ENCODE data around the gene AMMECR1L.
"Not testable (repeated sequence)": the region's sequence is repeated elsewhere in the genome, so short reads cannot be mapped to it uniquely, and the experiment has no call there.

AMMECR1L gene

GRCh38 chr2:127907733-127908400 is 22.1 kb upstream of the AMMECR1L start:
- H3K27ac ChIP-seq (ENCODE audit: low read depth, low read length); H3K27me3 ChIP-seq (ENCODE audit: control insufficient read depth, insufficient read depth, low read length); H3K9ac ChIP-seq (ENCODE audit: low read depth, low read length); H3K9me3 ChIP-seq (ENCODE audit: control insufficient read depth, insufficient read depth, low read length); H3K4me3 ChIP-seq (ENCODE audit: low read depth, low read length); H3K36me3 ChIP-seq (ENCODE audit: control insufficient read depth, insufficient read depth, low read length); H3K4me1 ChIP-seq (ENCODE audit: control insufficient read depth, insufficient read depth, low read length): not testable (repeated sequence)

DNA sequence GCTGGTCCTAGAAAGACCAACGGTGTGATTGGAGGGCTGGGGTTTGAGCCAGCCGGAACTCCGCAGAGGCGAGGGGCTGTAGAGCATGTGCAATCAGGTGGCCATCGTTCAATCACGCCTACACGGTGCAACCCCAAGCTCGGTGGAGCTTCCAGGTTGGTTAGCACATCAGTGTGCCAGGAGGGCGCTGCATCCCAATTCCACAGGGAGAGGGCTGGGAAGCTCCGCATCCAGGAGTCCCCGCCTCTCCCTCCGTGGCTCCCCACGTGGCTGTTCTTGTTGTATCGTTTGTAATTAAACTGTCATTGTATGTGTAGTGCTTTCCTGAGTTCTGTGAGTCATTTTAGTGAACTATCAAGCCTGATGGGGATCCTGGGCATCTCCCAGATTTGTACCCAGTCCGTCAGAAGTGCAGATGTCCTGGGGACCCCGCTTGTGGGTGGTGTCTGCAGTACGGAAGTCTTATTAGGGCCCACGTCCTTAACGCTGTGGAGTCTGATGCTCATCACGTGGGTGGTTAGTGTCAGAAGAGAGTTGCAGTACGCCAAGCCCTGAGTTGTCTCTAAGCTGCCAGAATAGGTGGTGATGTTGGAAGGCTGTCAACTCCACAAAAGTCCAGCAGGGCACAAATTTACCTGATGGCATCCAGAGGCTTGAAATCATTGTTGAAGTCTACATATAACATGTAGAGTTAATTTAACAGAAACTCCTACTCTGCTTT is 20.6 kb upstream of the AMMECR1L start:
- H3K27ac ChIP-seq (ENCODE audit: low read depth, low read length) = no peak overlapping the region
- H3K36me3 ChIP-seq (ENCODE audit: control insufficient read depth, insufficient read depth, low read length) = no peaks in the 10 kb centered on the region
- no peak overlapping the region for H3K9ac ChIP-seq (ENCODE audit: low read depth, low read length)
- no peak overlapping the region for H3K4me3 ChIP-seq (ENCODE audit: low read depth, low read length)
- no peaks in the 10 kb centered on the region for H3K4me1 ChIP-seq (ENCODE audit: control insufficient read depth, insufficient read depth, low read length)
- no peaks in the 10 kb centered on the region for H3K9me3 ChIP-seq (ENCODE audit: control insufficient read depth, insufficient read depth, low read length)
- H3K27me3 ChIP-seq (ENCODE audit: control insufficient read depth, insufficient read depth, low read length) = no peaks in the 10 kb centered on the region

- Histone ChIP-seq H3K9me3 (ENCODE audit: control insufficient read depth, insufficient read depth, low read length) (no peaks in the 10 kb centered on the region; the same call in 1 of the 2 replicates), H3K9ac (ENCODE audit: low read depth, low read length) (no peak overlapping the region), H3K36me3 (ENCODE audit: control insufficient read depth, insufficient read depth, low read length) (no peaks in the 10 kb centered on the region), H3K27ac (ENCODE audit: low read depth, low read length) (no peak overlapping the region), H3K4me3 (ENCODE audit: low read depth, low read length) (no peak overlapping the region), H3K4me1 (ENCODE audit: control insufficient read depth, insufficient read depth, low read length) (no peaks in the 10 kb centered on the region), H3K27me3 (ENCODE audit: control insufficient read depth, insufficient read depth, low read length) (no peaks in the 10 kb centered on the region)
Measured at GRCh38 chr2:127901339-127902056, 15.7 kb upstream of the AMMECR1L start.

DNA sequence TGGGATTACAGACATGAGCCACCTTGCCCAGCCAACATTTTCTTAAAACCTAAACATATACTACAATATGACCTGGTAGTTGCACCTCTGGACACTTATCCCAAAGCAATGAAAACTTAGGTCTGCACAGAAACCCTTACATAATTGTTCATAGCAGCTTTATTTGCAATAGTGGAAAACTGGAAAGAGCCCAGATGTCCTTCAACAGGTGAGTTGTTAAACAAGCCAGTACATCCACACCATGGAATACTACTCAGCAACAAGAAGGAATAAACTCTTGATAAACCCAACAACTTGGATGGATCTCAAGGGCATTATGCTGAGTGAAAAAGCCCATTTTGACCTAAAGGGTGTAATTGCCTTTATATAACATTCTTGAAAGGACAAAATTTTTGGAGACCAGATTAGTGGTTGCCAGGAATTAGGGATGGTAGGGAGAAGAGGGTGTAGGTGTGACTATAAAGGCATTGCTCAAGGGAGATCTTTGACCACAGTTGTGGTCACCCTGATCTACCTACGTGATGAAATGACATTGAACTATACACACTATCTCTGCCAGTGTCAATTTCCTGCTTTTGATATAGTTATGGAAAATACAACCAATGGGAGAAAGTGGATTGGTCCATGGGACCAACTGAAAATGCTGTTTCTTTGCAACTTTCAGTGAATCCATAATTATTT is 11.9 kb upstream of the AMMECR1L start:
- Histone ChIP-seq H3K9me3 (ENCODE audit: control insufficient read depth, insufficient read depth, low read length) (no peaks in the 10 kb centered on the region; the same call in 1 of the 2 replicates), H3K36me3 (ENCODE audit: control insufficient read depth, insufficient read depth, low read length) (no peaks in the 10 kb centered on the region), H3K27ac (ENCODE audit: low read depth, low read length) (no peak overlapping the region), H3K4me1 (ENCODE audit: control insufficient read depth, insufficient read depth, low read length) (0 out of 2 replicates have a peak, but pooled peaks cover 5% of the 10 kb centered on the region), H3K4me3 (ENCODE audit: low read depth, low read length) (no peak overlapping the region), H3K27me3 (ENCODE audit: control insufficient read depth, insufficient read depth, low read length) (no peaks in the 10 kb centered on the region), H3K9ac (ENCODE audit: low read depth, low read length) (no peak overlapping the region)

GRCh38 chr2:127893494-127893893 is 7.7 kb upstream of the AMMECR1L start:
- Histone ChIP-seq H3K9ac (ENCODE audit: low read depth, low read length) (no peak overlapping the region), H3K27ac (ENCODE audit: low read depth, low read length) (no peak overlapping the region), H3K4me1 (ENCODE audit: control insufficient read depth, insufficient read depth, low read length) (peaks cover 11% of the 10 kb centered on the region), H3K36me3 (ENCODE audit: control insufficient read depth, insufficient read depth, low read length) (no peaks in the 10 kb centered on the region), H3K9me3 (ENCODE audit: control insufficient read depth, insufficient read depth, low read length) (no peaks in the 10 kb centered on the region; the same call in 1 of the 2 replicates), H3K27me3 (ENCODE audit: control insufficient read depth, insufficient read depth, low read length) (no peaks in the 10 kb centered on the region), H3K4me3 (ENCODE audit: low read depth, low read length) (no peak overlapping the region)

DNA sequence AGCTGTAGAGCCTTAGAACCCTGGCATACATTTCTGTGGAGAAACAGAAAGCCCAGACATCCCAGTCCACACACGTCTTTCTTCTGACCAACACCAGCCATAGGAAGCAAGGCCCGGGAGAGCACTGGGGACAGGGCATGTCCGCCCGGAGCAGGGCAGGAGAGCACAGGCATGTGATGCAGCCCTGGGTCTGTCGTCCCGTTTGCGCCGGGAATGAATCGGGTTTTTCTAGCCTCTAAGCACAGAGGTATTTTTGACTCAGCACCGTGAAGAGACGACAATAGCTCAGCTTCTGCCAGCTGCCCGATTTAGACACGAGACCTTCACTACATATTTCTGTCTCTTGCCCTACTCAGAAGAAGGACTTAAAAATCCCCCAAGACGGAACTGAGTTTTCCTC is 7.3 kb upstream of the AMMECR1L start:
- Histone ChIP-seq H3K9me3 (ENCODE audit: control insufficient read depth, insufficient read depth, low read length) (no peaks in the 10 kb centered on the region; the same call in 1 of the 2 replicates), H3K27ac (ENCODE audit: low read depth, low read length) (no peak overlapping the region), H3K4me3 (ENCODE audit: low read depth, low read length) (no peak overlapping the region), H3K27me3 (ENCODE audit: control insufficient read depth, insufficient read depth, low read length) (no peaks in the 10 kb centered on the region), H3K4me1 (ENCODE audit: control insufficient read depth, insufficient read depth, low read length) (peaks cover 11% of the 10 kb centered on the region), H3K9ac (ENCODE audit: low read depth, low read length) (no peak overlapping the region), H3K36me3 (ENCODE audit: control insufficient read depth, insufficient read depth, low read length) (no peaks in the 10 kb centered on the region)

- H3K4me3 ChIP-seq (ENCODE audit: low read depth, low read length) = no peak overlapping the region
- H3K9ac ChIP-seq (ENCODE audit: low read depth, low read length) = no peak overlapping the region
- peaks cover 15% of the 10 kb centered on the region for H3K4me1 ChIP-seq (ENCODE audit: control insufficient read depth, insufficient read depth, low read length)
- H3K27ac ChIP-seq (ENCODE audit: low read depth, low read length) = no peak overlapping the region
- no peaks in the 10 kb centered on the region for H3K36me3 ChIP-seq (ENCODE audit: control insufficient read depth, insufficient read depth, low read length)
- H3K9me3 ChIP-seq (ENCODE audit: control insufficient read depth, insufficient read depth, low read length) = no peaks in the 10 kb centered on the region
- H3K27me3 ChIP-seq (ENCODE audit: control insufficient read depth, insufficient read depth, low read length) = no peaks in the 10 kb centered on the region
Measured at GRCh38 chr2:127891811-127892210, 6.1 kb upstream of the AMMECR1L start.

DNA sequence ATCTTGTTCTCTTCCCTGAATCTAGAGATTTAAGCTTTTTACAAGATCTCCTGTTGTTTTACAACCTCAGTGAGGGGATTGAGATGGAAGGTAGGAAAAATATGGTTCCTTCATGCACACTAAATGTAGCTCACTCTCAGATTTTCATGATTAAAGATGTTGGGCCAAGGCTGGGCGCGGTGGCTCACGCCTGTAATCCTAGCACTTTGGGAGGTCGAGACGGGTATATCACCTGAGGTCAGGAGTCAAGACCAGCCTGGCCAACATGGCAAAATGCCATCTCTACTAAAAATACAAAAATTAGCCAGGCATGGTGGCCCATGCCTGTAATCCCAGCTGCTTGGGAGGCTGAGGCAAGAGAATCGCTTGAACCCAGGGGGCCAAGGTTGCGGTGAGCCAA is 5.0 kb upstream of the AMMECR1L start:
- H3K9ac ChIP-seq (ENCODE audit: low read depth, low read length); H3K27me3 ChIP-seq (ENCODE audit: control insufficient read depth, insufficient read depth, low read length); H3K4me3 ChIP-seq (ENCODE audit: low read depth, low read length); H3K27ac ChIP-seq (ENCODE audit: low read depth, low read length); H3K9me3 ChIP-seq (ENCODE audit: control insufficient read depth, insufficient read depth, low read length); H3K36me3 ChIP-seq (ENCODE audit: control insufficient read depth, insufficient read depth, low read length): not testable (repeated sequence)
- peaks cover 15% of the 10 kb centered on the region for H3K4me1 ChIP-seq (ENCODE audit: control insufficient read depth, insufficient read depth, low read length)

DNA sequence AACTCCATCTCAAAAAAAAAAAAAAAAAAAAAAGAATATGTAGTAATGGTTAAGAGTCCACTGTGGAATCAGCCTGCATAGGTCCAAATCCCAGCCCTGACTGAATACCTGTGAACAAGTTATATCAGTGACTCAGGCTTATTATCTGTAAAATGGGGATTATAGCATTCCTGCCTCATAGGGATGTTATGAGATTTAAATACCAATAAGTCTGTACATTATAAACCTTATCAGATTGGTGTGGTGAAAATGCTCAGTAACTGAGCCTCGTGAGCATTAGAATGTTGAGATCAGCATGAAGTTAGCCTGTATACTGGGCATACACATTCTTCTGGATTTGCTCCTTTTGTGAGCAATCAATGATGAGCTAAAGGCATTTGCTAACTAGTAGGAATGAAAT is 3.0 kb upstream of the AMMECR1L start:
- Histone ChIP-seq H3K27ac (ENCODE audit: low read depth, low read length) (no peak overlapping the region), H3K27me3 (ENCODE audit: control insufficient read depth, insufficient read depth, low read length) (no peaks in the 10 kb centered on the region), H3K9ac (ENCODE audit: low read depth, low read length) (no peak overlapping the region), H3K4me1 (ENCODE audit: control insufficient read depth, insufficient read depth, low read length) (peaks cover 25% of the 10 kb centered on the region), H3K36me3 (ENCODE audit: control insufficient read depth, insufficient read depth, low read length) (peaks cover 5% of the 10 kb centered on the region), H3K4me3 (ENCODE audit: low read depth, low read length) (no peak overlapping the region), H3K9me3 (ENCODE audit: control insufficient read depth, insufficient read depth, low read length) (no peaks in the 10 kb centered on the region)

GRCh38 chr2:127887776-127888130 is 2.0 kb upstream of the AMMECR1L start:
- Histone ChIP-seq H3K27me3 (ENCODE audit: control insufficient read depth, insufficient read depth, low read length) (no peaks in the 10 kb centered on the region), H3K9ac (ENCODE audit: low read depth, low read length) (no peak overlapping the region), H3K9me3 (ENCODE audit: control insufficient read depth, insufficient read depth, low read length) (no peaks in the 10 kb centered on the region), H3K27ac (ENCODE audit: low read depth, low read length) (no peak overlapping the region), H3K4me1 (ENCODE audit: control insufficient read depth, insufficient read depth, low read length) (peaks cover 24% of the 10 kb centered on the region), H3K36me3 (ENCODE audit: control insufficient read depth, insufficient read depth, low read length) (peaks cover 14% of the 10 kb centered on the region), H3K4me3 (ENCODE audit: low read depth, low read length) (peak overlapping the region; percentile 79; the same call in 1 of the 2 replicates)
